A549 (cell line): Measurements from ENCODE around the gene NRDE2. TPM values are rescaled to one million over a fixed set of nuclear protein-coding genes. Genes with fewer than 3 reads are reported as not detected.

Source experiments
- ATAC-seq, 2 experiments: fragments of 200-7000 bp in 1 of 2; fragments of >200 bp in 1 of 2; cut with Nextera tagmentation in 1 of 2; cut with Tn5 transposase in 1 of 2; 3 replicates each; pipeline versions ENCODE4 v1.8.0 to v1.9.1; 2018 to 2020; ENCODE audit warnings: mild to moderate bottlenecking in 1 of 2, moderate library complexity in 1 of 2
- CTCF ChIA-PET: fragments of 300-600 bp; sonication (Branson Sonifier 250); formaldehyde crosslinking; extraction: SDS; loops from one replicate; lab custom pipeline; 2021; ENCODE audit warnings: antibody characterized with exemption, inconsistent platforms; lab: Yijun Ruan, JAX
- POLR2A ChIA-PET: fragments of 350-600 bp; formaldehyde crosslinking; extraction: SDS; loops from one replicate; lab custom pipeline; 2021; ENCODE audit warnings: antibody characterized with exemption, inconsistent platforms; lab: Yijun Ruan, JAX
- DNase-seq, 2 experiments: peaks; one replicate each; pipeline versions ENCODE4 v3.0.0 to v3.0.0-alpha.2; 2011 to 2016; ENCODE audit warnings: low read depth in 1 of 2, low spot score in 1 of 2
- FAIRE-seq: peaks from 2 replicates; lab custom pipeline; 2011; peaks lifted over from hg19 to GRCh38; lab: Jason Lieb, UNC
- H3K27ac ChIP-seq, 2 experiments: fragments of >200 bp; sonication (Bioruptor Twin); formaldehyde crosslinking; 3 replicates each; pipeline ENCODE4 v1.5.1; 2016 to 2017
- H3K4me1 ChIP-seq: fragments of >200 bp; sonication (Bioruptor Twin); formaldehyde crosslinking; 3 replicates; pipeline ENCODE4 v1.6.1; 2016
- H3K4me2 ChIP-seq: fragments of >200 bp; sonication (Bioruptor Twin); formaldehyde crosslinking; 3 replicates; pipeline ENCODE4 v1.6.1; 2016
- H3K4me3 ChIP-seq: fragments of >200 bp; sonication (Bioruptor Twin); formaldehyde crosslinking; 3 replicates; pipeline ENCODE4 v1.5.1; 2016
- H3K9me3 ChIP-seq: fragments of >200 bp; sonication (Bioruptor Twin); formaldehyde crosslinking; 3 replicates; pipeline ENCODE4 v1.6.1; 2016
- CBX2 ChIP-seq: fragments of 200-600 bp; sonication (generic); IDR thresholded peaks from 2 replicates; pipeline ENCODE4 v1.6.1; 2016; ENCODE audit warnings: low read depth, mild to moderate bottlenecking, borderline replicate concordance
- CBX8 ChIP-seq: fragments of 200-600 bp; sonication (generic); IDR thresholded peaks from 2 replicates; pipeline ENCODE4 v1.6.1; 2016
- CEBPB ChIP-seq, 2 experiments: fragments of >200 bp in 1 of 2; sonication (Bioruptor Twin) in 1 of 2; formaldehyde crosslinking in 1 of 2; IDR thresholded peaks; 2 replicates each; pipeline ENCODE4 v1.6.1; 2012 to 2016
- CHD2 ChIP-seq: fragments of 150-350 bp; IDR thresholded peaks from 2 replicates; pipeline ENCODE4 v1.6.1; 2014; ENCODE audit warnings: low read length; ENCODE audit not compliant: partially characterized antibody
- CHD4 ChIP-seq: fragments of 200-600 bp; sonication (generic); IDR thresholded peaks from 2 replicates; pipeline ENCODE4 v1.6.1; 2016; ENCODE audit warnings: antibody characterized with exemption, mild to moderate bottlenecking, borderline replicate concordance
- EHMT2 ChIP-seq: fragments of 200-600 bp; sonication (generic); IDR thresholded peaks from 2 replicates; pipeline ENCODE4 v1.6.1; 2016; ENCODE audit warnings: antibody characterized with exemption, low read depth, mild to moderate bottlenecking, moderate library complexity
- ESRRA ChIP-seq: fragments of 150-350 bp; IDR thresholded peaks from 2 replicates; pipeline ENCODE4 v1.6.1; 2014; ENCODE audit warnings: mild to moderate bottlenecking, low read length, borderline replicate concordance
- FOSL2 ChIP-seq, 2 experiments: fragments of 450-650 bp in 1 of 2; fragments of >200 bp in 1 of 2; sonication (Bioruptor Twin) in 1 of 2; formaldehyde crosslinking; IDR thresholded peaks; 2 replicates each; pipeline versions ENCODE4 v1.5.0 to v1.6.1; 2016 to 2020; ENCODE audit warnings: mild to moderate bottlenecking in 1 of 2, moderate library complexity in 1 of 2
- GATA3 ChIP-seq: IDR thresholded peaks from 2 replicates; pipeline ENCODE4 v1.6.1; 2012; ENCODE audit warnings: borderline replicate concordance
- HDAC2 ChIP-seq: fragments of 200-600 bp; sonication (generic); IDR thresholded peaks from 2 replicates; pipeline ENCODE4 v1.6.1; 2016
- HEYL ChIP-seq: fragments of 250-450 bp; sonication (Bioruptor Pico); IDR thresholded peaks from 2 replicates; pipeline ENCODE4 v1.8.0; 2021; ENCODE audit warnings: mild to moderate bottlenecking, moderate library complexity
- KDM5A ChIP-seq: fragments of 200-600 bp; sonication (generic); IDR thresholded peaks from 2 replicates; pipeline ENCODE4 v1.6.1; 2016; ENCODE audit warnings: antibody characterized with exemption, mild to moderate bottlenecking
- MAFK ChIP-seq: fragments of 450-650 bp; IDR thresholded peaks from 2 replicates; pipeline ENCODE4 v1.6.1; 2014; ENCODE audit not compliant: partially characterized antibody
- NFE2L2 ChIP-seq: fragments of 150-350 bp; conservative IDR thresholded peaks from 2 replicates; pipeline ENCODE4 v1.6.1; 2014; ENCODE audit warnings: low read length
- POLR2A ChIP-seq: IDR thresholded peaks from 2 replicates; pipeline ENCODE4 v1.6.1; 2012; ENCODE audit warnings: mild to moderate bottlenecking, low read length
- RAD21 ChIP-seq, 2 experiments: fragments of >200 bp in 1 of 2; sonication (Bioruptor Twin) in 1 of 2; formaldehyde crosslinking in 1 of 2; IDR thresholded peaks in 1 of 2; conservative IDR thresholded peaks in 1 of 2; 2 replicates in 1 of 2; 3 replicates in 1 of 2; pipeline ENCODE4 v1.6.1; 2012 to 2018; ENCODE audit warnings: inconsistent platforms in 1 of 2
- RARB ChIP-seq: fragments of 250-450 bp; sonication (Bioruptor Pico); IDR thresholded peaks from 2 replicates; pipeline ENCODE4 v1.8.0; 2021; ENCODE audit warnings: mild to moderate bottlenecking, moderate library complexity
- RCOR1 ChIP-seq: fragments of 150-350 bp; IDR thresholded peaks from 2 replicates; pipeline ENCODE4 v1.6.1; 2014; ENCODE audit warnings: antibody characterized with exemption, low read length, low read depth
- SMC3 ChIP-seq: fragments of >200 bp; sonication (Bioruptor Twin); formaldehyde crosslinking; IDR thresholded peaks from 3 replicates; pipeline ENCODE4 v1.6.1; 2018; ENCODE audit warnings: inconsistent platforms
- TFCP2L1 ChIP-seq: fragments of 250-450 bp; sonication (Bioruptor Pico); IDR thresholded peaks from 2 replicates; pipeline ENCODE4 v1.5.0; 2021; ENCODE audit warnings: mild to moderate bottlenecking
- TP53 ChIP-seq: fragments of 250-450 bp; sonication (Bioruptor Pico); IDR thresholded peaks from 2 replicates; pipeline ENCODE4 v1.5.0; 2021; ENCODE audit warnings: mild to moderate bottlenecking, moderate library complexity
- ZC3H11A ChIP-seq: fragments of 450-650 bp; IDR thresholded peaks from 2 replicates; pipeline ENCODE4 v1.6.1; 2014; ENCODE audit warnings: antibody characterized with exemption, mild to moderate bottlenecking
- ZFP36 ChIP-seq: fragments of 450-650 bp; IDR thresholded peaks from 2 replicates; pipeline ENCODE4 v1.6.1; 2014; ENCODE audit warnings: borderline replicate concordance; ENCODE audit not compliant: partially characterized antibody
- ZNF302 ChIP-seq: fragments of 250-450 bp; sonication (Bioruptor Pico); IDR thresholded peaks from 2 replicates; pipeline ENCODE4 v1.9.0; 2021; ENCODE audit warnings: inconsistent platforms, mild to moderate bottlenecking, moderate library complexity
- WGBS: methylation state at CpG from one replicate; pipeline ENCODE4 v1.1.6; 2017; ENCODE audit errors: missing lambda C conversion rate; 5-methylcytosine and 5-hydroxymethylcytosine counted together
- polyA plus RNA-seq, 4 experiments: library from polyadenylated mRNA; depleted of rRNA in 3 of 4; stranded (reverse); fragments of >200 nt; fragmentation: RNase III in 1 of 4; extraction: RNeasy Plus Mini Kit Qiagen cat#74134 plus additional on column Dnase treatment in 1 of 4; gene quantifications; 2 replicates in 3 of 4; 3 replicates in 1 of 4; pipeline ENCODE4 v1.2.3, GENCODE V29; 2011 to 2017
- TF ChIP-seq, protein P1 (sequence below): fragments of >200 bp; sonication (Bioruptor Twin); formaldehyde crosslinking; IDR thresholded peaks from 3 replicates; pipeline ENCODE4 v1.6.1; 2016
- TF ChIP-seq, protein P2 (sequence below): fragments of 450-650 bp; IDR thresholded peaks from 2 replicates; pipeline ENCODE4 v1.6.1; 2014; ENCODE audit warnings: antibody characterized with exemption
- TF ChIP-seq, protein P3 (sequence below): IDR thresholded peaks from 2 replicates; pipeline ENCODE4 v1.6.1; 2012; ENCODE audit warnings: low read depth, borderline replicate concordance
- TF ChIP-seq, protein P4 (sequence below): fragments of 250-450 bp; sonication (Bioruptor Pico); IDR thresholded peaks from 2 replicates; pipeline ENCODE4 v1.5.0; 2021; ENCODE audit warnings: mild to moderate bottlenecking, moderate library complexity, borderline replicate concordance
- TF ChIP-seq, protein P5 (sequence below): fragments of >200 bp; sonication (Bioruptor Twin); formaldehyde crosslinking; IDR thresholded peaks from 2 replicates; pipeline ENCODE4 v1.6.1; 2016

NRDE2 gene
- polyA plus RNA-seq, 2 of the 4 experiments (the other 2 are of a cell fraction): 11.6 to 12.7 TPM

DNA sequence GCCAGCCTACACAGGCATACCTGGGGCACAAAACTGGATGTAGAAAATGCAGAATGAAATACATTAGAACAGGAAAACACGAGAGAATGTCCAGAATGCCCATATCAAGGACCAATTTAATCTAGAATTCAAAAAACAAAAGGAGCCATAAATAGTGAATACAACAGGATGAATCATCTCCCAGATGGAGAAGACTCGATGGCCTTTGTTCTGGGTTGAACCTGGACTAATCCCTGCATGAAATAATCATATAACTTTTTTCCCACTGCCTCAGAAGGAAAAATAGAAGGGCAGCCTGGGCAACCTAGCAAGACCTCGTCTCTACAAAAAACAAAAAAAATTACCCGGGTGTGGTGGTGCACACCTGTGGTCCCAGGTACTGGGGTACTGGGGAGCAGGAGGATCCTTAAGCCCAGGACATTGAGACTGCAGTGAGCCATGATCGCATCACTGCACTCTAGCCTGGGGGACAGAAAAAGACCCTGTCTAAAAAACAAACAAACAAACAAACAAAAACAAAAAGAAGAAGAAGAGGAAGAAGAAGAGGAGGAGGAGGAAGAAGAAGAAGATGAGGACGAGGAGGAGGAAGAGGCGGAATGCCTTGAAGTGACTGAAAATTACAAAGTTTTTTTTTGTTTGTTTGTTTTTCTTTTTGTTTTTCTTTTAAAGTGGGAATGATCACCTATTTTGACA, 30.3 kb upstream of the NRDE2 start:
- CTCF ChIA-PET: interaction anchor here (0.6 to 1.1 kb wide), 2 partner anchors 38 to 396 kb away, joined by 3 read pairs; no protein-coding TSS in a partner anchor

DNA sequence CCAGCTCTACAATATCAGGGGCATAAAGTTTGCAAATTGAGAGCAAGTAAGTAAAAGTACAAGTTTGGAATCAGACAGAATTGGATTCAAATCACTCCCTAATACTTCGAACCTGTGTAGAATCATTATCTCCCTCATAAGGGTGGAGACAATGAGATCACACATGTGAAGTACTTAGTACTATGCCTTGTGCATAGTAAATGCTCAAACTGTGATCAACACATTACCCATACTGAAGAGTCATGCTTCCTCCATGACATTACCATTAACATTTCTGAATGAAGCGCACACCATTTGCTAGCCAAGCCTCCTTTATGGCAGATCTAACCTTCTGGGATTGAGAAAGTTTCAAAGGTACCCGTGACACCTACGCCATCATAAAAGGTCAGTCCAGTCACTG, 26.6 kb upstream of the NRDE2 start:
- Histone ChIP-seq H3K4me2 (no peak overlapping the region), H3K9me3 (no peaks in the 10 kb centered on the region), H3K27ac (no peak overlapping the region), H3K4me1 (no peaks in the 10 kb centered on the region), H3K4me3 (no peak overlapping the region)
- ATAC-seq: no peak
- ChIA-PET CTCF (interaction anchor here (1.0 kb wide), 1 partner anchor 11 kb away, joined by 3 read pairs; no protein-coding TSS in a partner anchor), POLR2A (no interaction called here)
- no peak for TF ChIP-seq HDAC2
- TF ChIP-seq RARB: no peak
- TF ChIP-seq ZC3H11A: no peak
- no peak for TF ChIP-seq ZNF302 (CRISPR knock-in tag)
- TF ChIP-seq KDM5A: no peak
- FAIRE-seq: no peak
- DNase-seq: no peak
- WGBS: 43% methylated on average over 4 of the region's 4 CpGs

More for the DNA sequence above, 30.3 kb upstream of the NRDE2 start:
- DNase-seq (no peak), ATAC-seq (no peak), FAIRE-seq (no peak)
- H3K4me2 ChIP-seq: no peak overlapping the region
- TF ChIP-seq ESRRA (no peak), EHMT2 (no peak), CEBPB (IDR thresholded peaks at IDR 0.05) (no peak), RCOR1 (no peak), NFE2L2 (no peak), GATA3 (no peak), CHD4 (no peak), CBX8 (no peak), FOSL2 (IDR thresholded peaks at IDR 0.05) (no peak), FOSL2 (CRISPR knock-in tag; IDR thresholded peaks at IDR 0.05) (no peak), POLR2A (no peak), TP53 (CRISPR knock-in tag) (no peak), CHD2 (no peak), CBX2 (no peak)
- TF ChIP-seq, protein P1, sequence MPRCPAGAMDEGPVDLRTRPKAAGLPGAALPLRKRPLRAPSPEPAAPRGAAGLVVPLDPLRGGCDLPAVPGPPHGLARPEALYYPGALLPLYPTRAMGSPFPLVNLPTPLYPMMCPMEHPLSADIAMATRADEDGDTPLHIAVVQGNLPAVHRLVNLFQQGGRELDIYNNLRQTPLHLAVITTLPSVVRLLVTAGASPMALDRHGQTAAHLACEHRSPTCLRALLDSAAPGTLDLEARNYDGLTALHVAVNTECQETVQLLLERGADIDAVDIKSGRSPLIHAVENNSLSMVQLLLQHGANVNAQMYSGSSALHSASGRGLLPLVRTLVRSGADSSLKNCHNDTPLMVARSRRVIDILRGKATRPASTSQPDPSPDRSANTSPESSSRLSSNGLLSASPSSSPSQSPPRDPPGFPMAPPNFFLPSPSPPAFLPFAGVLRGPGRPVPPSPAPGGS: no peak
- TF ChIP-seq, protein P2, sequence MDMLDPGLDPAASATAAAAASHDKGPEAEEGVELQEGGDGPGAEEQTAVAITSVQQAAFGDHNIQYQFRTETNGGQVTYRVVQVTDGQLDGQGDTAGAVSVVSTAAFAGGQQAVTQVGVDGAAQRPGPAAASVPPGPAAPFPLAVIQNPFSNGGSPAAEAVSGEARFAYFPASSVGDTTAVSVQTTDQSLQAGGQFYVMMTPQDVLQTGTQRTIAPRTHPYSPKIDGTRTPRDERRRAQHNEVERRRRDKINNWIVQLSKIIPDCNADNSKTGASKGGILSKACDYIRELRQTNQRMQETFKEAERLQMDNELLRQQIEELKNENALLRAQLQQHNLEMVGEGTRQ: no peak
- POLR2A ChIA-PET: no interaction called here
- H3K27ac ChIP-seq: no peak overlapping the region
- no peaks in the 10 kb centered on the region for H3K9me3 ChIP-seq
- H3K4me1 ChIP-seq: no peaks in the 10 kb centered on the region
- H3K4me3 ChIP-seq: no peak overlapping the region
- WGBS: 31% methylated on average over 7 of the region's 7 CpGs

DNA sequence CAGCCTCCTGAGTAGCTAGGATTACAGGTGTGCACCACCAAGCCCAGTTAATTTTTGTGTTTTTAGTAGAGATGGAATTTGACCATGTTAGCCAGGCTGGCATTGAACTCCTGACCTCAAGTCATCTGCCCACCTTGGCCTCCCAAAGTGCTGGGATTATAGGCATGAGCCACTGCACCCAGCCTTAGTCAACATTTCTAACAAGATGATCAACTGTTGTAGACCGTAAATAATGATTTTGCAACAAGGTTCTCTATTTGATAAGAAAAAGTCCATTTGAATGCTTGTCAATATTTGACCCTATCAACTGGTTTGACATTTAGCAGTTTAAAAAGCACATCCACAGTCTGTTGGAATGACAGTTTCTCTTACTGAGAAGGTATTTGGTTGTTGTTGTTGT, 25.2 kb upstream of the NRDE2 start:
- no peak for FAIRE-seq
- CTCF ChIA-PET: no interaction called here

More for the DNA sequence above, 25.2 kb upstream of the NRDE2 start:
- POLR2A ChIA-PET: no interaction called here
- H3K9me3 ChIP-seq: no peaks in the 10 kb centered on the region
- TF ChIP-seq HEYL (CRISPR knock-in tag) (no peak), RAD21 (conservative IDR thresholded peaks at IDR 0.05 in 1 of 2, IDR thresholded peaks at IDR 0.05 in 1 of 2) (no peak), CHD2 (no peak), SMC3 (no peak), MAFK (no peak), TFCP2L1 (CRISPR knock-in tag) (no peak), CEBPB (IDR thresholded peaks at IDR 0.05) (no peak), CBX8 (no peak), CHD4 (no peak), TP53 (CRISPR knock-in tag) (no peak), ESRRA (no peak), RARB (no peak), ZFP36 (no peak), ZNF302 (CRISPR knock-in tag) (no peak), POLR2A (no peak), EHMT2 (no peak), FOSL2 (IDR thresholded peaks at IDR 0.05) (no peak), FOSL2 (CRISPR knock-in tag; IDR thresholded peaks at IDR 0.05) (no peak)
- TF ChIP-seq, protein P3, sequence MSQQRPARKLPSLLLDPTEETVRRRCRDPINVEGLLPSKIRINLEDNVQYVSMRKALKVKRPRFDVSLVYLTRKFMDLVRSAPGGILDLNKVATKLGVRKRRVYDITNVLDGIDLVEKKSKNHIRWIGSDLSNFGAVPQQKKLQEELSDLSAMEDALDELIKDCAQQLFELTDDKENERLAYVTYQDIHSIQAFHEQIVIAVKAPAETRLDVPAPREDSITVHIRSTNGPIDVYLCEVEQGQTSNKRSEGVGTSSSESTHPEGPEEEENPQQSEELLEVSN: no peak
- TF ChIP-seq, protein P4, sequence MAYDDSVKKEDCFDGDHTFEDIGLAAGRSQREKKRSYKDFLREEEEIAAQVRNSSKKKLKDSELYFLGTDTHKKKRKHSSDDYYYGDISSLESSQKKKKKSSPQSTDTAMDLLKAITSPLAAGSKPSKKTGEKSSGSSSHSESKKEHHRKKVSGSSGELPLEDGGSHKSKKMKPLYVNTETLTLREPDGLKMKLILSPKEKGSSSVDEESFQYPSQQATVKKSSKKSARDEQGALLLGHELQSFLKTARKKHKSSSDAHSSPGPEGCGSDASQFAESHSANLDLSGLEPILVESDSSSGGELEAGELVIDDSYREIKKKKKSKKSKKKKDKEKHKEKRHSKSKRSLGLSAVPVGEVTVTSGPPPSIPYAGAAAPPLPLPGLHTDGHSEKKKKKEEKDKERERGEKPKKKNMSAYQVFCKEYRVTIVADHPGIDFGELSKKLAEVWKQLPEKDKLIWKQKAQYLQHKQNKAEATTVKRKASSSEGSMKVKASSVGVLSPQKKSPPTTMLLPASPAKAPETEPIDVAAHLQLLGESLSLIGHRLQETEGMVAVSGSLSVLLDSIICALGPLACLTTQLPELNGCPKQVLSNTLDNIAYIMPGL (CRISPR knock-in tag): no peak
- TF ChIP-seq, protein P5, sequence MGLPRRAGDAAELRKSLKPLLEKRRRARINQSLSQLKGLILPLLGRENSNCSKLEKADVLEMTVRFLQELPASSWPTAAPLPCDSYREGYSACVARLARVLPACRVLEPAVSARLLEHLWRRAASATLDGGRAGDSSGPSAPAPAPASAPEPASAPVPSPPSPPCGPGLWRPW: no peak
- TF ChIP-seq, all 56 proteins: peak for 0
- no peak overlapping the region for H3K4me2 ChIP-seq
- no peak for DNase-seq
- H3K4me3 ChIP-seq: no peak overlapping the region
- H3K4me1 ChIP-seq: no peaks in the 10 kb centered on the region
- ATAC-seq: no peak
- WGBS: 96% methylated on average over 1 of the region's 1 CpG
- no peak overlapping the region for H3K27ac ChIP-seq
